RPMI8226 (cell line): Measurements from ENCODE around the gene ARHGAP24.
A peak's percentile ranks its signal among the peaks of the same experiment; 100 is the strongest.
"Not testable (repeated sequence)": the region's sequence is repeated elsewhere in the genome, so short reads cannot be mapped to it uniquely, and the experiment has no call there.

ENCODE experiments used
- DNase-seq: peaks from one replicate; pipeline ENCODE4 v3.0.0-alpha.2; 2015

ARHGAP24 gene

GRCh38 chr4:85932500-85933290 is 457.7 kb downstream of the ARHGAP24 start:
- DNase-seq = no peak

DNA sequence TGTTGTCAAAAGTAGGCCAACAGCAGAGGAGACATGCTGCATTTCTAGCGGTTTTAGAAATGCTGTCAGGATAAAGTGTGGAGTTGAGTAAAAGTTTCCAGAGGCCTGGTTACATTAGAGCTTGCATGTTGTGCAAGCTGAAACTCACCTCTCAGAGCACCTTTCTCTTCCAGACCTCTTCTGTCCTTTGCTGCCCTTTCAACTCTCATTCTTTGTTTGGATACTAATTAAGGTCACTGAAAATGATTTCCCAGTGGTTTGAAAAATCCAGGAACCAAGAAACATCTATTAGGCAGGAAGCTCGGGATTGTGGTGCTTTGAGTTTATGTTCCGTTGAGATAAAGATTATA is 458.3 kb downstream of the ARHGAP24 start:
- no peak for DNase-seq

DNA sequence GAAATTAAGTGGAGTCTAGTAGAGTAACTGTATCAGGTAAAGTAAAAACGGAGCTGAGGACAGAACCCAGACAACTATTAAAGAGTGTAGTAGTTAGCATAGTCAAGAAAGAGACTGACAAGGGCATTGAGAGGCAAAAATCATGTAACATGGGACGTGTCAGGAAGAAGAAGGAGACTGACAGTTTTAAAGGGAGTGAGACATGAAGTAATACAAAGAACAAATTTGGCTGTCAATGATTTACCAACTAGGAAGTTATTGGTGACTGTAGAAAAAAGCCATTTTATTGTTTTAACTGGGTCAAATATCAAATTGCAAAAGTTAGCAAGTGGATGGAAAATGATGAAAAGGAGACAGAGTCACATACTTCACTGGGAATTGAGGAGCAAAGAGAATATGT is 462.6 kb downstream of the ARHGAP24 start:
- no peak for DNase-seq

GRCh38 chr4:85938062-85938461 is 463.1 kb downstream of the ARHGAP24 start:
- DNase-seq = no peak

GRCh38 chr4:85938902-85939301 is 464.0 kb downstream of the ARHGAP24 start:
- DNase-seq = no peak

DNA sequence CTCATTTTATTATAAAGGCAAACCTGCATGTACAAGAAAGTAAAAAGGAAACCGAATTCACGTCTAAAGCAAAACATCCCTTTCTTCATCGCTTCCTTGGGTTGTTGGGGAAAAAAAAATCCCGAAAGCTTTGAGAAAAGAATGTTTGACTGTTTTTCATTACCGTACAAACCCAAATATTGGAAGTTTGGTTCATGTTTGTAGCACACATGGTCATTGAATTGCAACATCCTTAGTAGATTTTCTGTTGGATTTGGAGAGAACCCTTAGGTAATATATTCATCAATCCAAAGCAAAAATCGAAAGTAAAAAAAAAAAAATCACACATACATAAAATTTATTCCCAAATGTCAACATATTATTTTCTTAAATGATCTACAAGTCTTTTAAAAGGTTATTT is 464.6 kb downstream of the ARHGAP24 start:
- DNase-seq = no peak

- no peak for DNase-seq
These were observed 465.2 kb downstream of the ARHGAP24 start for GRCh38 chr4:85940151-85940550.

- no peak for DNase-seq
These were observed 467.2 kb downstream of the ARHGAP24 start for GRCh38 chr4:85942107-85942506.

- DNase-seq = no peak
These were observed 471.9 kb downstream of the ARHGAP24 start for GRCh38 chr4:85946821-85947220.

DNA sequence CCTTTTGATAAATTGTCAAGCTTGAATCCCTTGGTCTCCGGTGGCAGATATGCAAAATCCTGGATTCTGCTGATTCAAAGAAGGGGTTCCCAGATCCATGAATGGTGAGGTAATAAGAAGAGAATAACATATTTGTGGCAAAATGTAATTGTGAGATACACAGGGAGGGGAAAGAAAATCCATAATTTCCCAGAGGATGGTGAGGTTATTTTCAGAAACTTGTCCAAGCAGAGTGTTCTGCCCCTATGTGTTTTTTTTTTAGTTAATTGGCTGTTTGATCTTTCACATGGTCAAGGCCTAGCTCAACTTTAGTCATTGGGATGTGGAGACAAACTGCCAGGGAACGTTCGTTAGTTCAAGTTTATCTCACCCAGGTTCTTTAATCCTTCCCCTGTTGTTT is 476.1 kb downstream of the ARHGAP24 start:
- DNase-seq = no peak

GRCh38 chr4:85952528-85952927 is 477.6 kb downstream of the ARHGAP24 start:
- DNase-seq = no peak

- no peak for DNase-seq
These were observed 478.2 kb downstream of the ARHGAP24 start for GRCh38 chr4:85952972-85953650.

- no peak for DNase-seq
These were observed 478.7 kb downstream of the ARHGAP24 start for GRCh38 chr4:85953651-85954018.

DNA sequence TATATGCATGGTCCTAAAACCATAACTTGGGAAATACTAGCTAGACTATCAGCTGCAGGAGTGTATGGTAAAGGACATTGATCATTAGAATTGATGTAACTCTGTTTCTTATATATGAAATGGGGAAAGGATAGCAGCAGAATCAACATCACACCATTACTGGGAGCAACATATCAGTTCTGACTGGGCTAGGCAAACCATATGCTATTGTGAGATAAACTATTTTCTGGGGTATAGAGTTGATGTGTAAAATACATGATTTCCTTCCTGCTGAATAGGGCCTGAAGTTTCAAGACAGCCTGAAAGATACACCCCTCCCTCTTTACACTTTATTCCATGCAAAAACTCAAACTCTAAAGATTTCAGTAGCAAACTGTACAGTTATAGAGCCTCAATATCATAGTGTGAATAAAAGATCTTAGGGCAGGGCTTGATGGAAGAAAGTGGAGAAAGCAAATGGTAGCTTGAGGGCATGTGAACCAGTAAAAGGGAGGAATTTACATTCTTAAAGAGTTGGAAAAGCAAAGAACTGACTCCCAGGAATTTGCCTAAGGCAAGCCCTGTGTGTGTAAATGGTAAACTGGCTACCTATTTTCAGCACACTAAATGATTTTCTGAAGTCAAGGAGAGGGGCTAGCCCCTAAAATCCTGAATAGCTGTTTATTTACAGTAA is 480.8 kb downstream of the ARHGAP24 start:
- no peak for DNase-seq

DNA sequence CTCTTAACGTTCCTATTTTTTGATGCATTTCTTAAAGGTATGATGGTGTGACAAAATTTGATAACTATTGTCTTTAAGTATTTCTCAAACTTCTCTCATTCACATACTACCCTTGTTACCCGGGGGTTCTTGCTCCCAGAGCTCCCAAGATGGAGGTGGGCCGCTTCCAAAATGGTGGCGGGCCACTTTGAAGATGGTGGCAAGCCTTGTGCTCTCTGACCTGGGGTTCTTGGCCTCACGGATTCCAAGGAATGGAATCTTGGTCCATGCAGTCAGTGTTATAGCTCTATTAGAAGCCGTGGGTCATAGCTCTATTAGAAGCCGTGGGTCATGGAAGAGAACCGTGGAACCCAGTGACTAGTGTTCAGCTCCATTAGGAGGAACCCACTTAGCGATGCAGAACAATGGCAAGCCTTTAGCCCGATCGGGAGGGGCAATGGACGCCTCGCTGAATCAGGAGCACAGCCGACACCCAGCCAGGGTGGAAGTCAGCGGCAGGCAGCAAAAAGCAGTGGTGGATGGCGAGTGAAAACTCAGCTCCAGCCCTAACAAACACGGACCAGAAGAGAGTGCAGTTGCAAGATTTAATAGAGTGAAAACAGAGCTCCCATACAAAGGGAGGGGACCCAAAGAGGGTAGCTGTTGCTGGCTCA is 481.5 kb downstream of the ARHGAP24 start:
- DNase-seq = no peak

GRCh38 chr4:85961887-85962286 is 486.9 kb downstream of the ARHGAP24 start:
- peak; percentile 63 for DNase-seq

DNA sequence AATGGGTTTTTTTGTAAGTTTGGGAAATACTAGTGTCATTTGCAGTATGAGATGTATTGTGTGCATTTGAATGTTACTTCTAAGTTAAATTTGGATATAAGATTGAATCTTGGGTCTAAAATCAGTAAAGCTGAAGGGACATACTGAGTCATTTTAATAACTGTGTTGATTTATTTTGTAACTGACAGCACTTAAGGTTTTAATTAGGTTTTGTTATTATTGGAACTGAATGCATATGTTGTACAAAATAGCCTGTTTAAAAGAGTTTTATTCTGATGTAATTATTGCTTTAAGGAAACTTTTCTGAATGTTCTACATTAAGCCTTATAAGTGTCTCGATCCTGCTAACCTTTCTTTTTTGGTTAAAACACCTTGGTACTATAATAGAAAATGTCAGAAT is 488.3 kb downstream of the ARHGAP24 start:
- DNase-seq = no peak

GRCh38 chr4:85964298-85964697 is 489.3 kb downstream of the ARHGAP24 start:
- no peak for DNase-seq

DNA sequence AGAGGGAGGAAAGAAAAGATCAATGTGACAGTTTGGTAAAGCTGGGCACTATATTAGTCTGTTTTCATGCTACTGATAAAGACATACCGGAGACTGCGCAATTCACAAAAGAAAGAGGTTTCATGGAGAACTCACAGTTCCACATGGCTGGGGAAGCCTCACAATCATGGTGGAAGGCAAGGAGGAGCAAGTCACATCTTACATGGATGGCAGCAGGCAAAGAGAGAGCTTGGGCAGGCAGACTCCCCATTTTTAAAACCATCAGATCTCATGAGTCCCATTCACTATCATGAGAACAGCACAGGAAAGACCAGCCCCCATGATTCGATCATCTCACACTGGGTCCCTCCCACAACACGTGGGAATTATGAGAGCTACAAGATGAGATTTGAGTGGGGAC is 490.1 kb downstream of the ARHGAP24 start:
- not testable (repeated sequence) for DNase-seq

- DNase-seq = no peak
These were observed 490.6 kb downstream of the ARHGAP24 start for GRCh38 chr4:85965529-85965928.

GRCh38 chr4:85966373-85966772 is 491.4 kb downstream of the ARHGAP24 start:
- DNase-seq = no peak

- no peak for DNase-seq
These were observed 492.9 kb downstream of the ARHGAP24 start for GRCh38 chr4:85967872-85968271.

- DNase-seq = peak; percentile 47
These were observed 494.2 kb downstream of the ARHGAP24 start for GRCh38 chr4:85968945-85969819.
